Endometrial microvascular endothelial cells (primary cell): Measurements from ENCODE around the gene PRKRIP1. TPM values are rescaled to one million over a fixed set of nuclear protein-coding genes. Genes with fewer than 3 reads are reported as not detected.
"Not testable (repeated sequence)": the region's sequence is repeated elsewhere in the genome, so short reads cannot be mapped to it uniquely, and the experiment has no call there.

Source experiments
- in situ Hi-C: cut with HindIII; loops from 2 replicates; pipeline ENCODE4 v1.10.0; 2017; ENCODE audit warnings: low sequenced_read_pairs, low pct_unique_long_range_greater_than_20kb; ENCODE audit errors: inconsistent ontology term
- total RNA-seq: library from RNA; depleted of rRNA; stranded (reverse); fragments of >200 nt; gene quantifications from one replicate; pipeline ENCODE4 v1.2.3, GENCODE V29; 2015; ENCODE audit errors: inconsistent ontology term

The PRKRIP1 gene, protein sequence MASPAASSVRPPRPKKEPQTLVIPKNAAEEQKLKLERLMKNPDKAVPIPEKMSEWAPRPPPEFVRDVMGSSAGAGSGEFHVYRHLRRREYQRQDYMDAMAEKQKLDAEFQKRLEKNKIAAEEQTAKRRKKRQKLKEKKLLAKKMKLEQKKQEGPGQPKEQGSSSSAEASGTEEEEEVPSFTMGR
- 5.6 TPM for total RNA-seq

DNA sequence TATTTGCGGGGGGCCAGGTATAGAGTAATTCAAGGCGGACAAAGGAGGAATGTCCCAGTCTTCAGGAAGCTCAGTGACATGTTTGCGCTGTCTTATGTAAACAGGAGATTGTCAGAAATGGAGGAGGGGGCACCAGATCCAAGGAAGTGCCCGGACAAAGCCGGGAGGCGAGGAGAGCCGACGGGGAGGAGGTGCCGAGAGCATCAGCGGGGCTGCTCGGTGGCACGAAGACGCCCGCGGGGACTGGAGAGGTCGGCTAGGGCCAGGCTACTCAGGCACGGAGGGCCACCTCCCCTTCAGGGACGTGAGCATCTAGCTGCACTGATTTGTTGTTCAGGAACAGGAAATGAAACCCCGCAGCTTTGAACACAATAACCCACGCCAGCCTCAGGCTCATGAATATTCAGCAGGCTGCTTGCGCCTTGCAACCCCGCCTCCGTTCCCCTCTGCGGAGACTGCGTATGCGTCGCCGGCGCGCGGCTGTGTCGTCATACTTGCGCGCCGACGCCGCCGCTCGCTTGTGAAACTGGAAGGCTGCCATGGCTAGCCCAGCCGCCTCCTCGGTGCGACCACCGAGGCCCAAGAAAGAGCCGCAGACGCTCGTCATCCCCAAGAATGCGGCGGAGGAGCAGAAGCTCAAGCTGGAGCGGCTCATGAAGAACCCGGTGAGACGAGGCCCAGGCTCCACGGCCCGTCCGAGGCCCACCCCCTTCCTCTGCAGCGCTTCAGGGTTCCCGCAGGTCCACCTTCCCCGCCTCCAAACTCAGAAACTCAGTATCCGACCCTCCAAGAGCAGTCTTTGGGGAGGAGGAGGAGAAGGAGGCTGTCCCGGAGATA lies at the start of gene PRKRIP1:
Gene PRKRIP1, plus strand, starts transcription at position 491 of the 837 bp plus-strand sequence. Its CDS starts 49 bp downstream, at position 540.
- in situ Hi-C loops = no loop called here

GRCh38 chr7:102346983-102347382 lies 49.2 kb upstream of the PRKRIP1 start:
- in situ Hi-C loops = not testable (repeated sequence)

DNA sequence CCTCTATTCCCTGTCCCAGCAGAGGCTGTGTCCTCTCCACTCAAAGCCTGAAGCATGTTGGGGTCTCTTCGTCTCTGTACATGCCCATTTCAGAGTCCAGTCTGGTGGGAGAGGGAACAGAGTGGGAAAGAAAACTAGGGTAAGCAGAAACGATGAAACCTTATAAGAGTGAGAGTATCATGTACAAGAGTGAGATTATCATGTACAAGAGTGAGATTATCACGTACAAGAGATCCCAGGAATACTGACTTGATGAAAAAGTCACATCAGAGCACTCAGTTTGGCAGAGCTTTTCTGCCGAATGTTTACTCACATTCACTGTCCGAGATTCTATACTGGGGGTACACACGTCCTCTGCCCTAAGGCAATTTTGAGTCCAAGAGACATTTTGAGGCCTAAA lies 39.8 kb upstream of the PRKRIP1 start, which contains the start of gene SPDYE6:
Gene SPDYE6, minus strand, starts transcription at position 101 of the 400 bp plus-strand sequence. CDS start 421 bp downstream, outside the sequence.
- in situ Hi-C loops = not testable (repeated sequence)

DNA sequence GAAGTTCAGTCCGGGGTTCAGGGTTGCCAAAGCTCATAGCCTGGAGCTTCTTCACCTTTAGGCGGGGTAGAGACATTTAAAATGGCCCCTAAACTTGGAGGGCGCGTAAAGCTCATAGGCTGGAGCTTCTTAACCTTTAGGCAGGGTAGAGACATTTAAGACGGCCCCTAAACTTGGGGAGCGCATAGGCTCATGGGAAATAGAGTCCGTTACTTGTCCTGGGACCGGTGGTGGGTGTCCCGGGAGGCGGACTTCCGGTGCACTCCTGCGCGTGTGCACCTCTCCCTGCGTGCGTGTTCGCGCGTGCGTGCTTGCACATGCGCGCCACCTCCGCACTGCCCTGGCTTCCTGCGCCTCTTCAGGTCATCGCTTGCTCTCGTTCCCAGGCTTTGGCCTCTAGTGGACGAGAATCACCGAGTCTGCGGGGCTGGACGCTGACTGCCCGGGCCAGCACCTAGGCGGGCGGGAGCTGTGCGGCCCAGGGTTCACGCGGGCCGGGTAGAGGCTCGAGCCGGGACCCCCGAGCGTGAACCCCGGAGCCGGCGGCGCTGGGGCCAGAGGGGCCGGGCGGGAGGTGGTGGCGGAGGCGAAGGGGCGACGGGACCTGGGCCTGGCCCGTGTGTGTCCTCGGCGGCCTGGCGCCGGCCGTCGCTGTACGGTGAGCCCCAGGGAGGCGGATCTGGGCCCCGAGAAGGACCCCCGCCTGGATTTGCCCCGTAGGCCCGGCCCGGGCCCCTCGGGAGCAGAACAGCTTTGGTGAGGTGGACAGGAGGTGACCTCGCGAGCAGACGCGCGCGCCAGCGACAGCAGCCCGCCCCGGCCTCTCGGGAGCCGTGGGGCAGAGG lies 32.4 kb upstream of the PRKRIP1 start:
- in situ Hi-C loops = not testable (repeated sequence)

GRCh38 chr7:102364394-102364886 lies 31.7 kb upstream of the PRKRIP1 start:
- in situ Hi-C loops = not testable (repeated sequence)

DNA sequence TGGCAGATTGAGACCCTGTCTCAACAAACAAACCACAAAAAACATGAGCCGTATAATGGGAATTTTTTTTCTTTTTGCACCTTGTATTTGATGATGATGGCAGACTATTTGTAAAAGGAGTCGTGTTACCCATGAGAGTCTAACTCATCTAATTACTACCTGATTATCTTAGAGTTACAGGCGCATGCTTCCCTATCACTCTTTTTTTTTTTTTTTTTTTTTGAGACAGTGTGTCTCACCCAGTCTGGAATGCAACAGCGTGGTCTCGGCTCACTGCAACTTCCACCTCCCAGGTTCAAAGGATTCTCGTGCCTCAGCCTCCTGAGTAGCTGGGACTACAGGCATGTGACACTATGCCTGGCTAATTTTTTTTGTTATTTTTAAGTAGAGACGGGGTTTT lies 30.8 kb upstream of the PRKRIP1 start:
- in situ Hi-C loops = not testable (repeated sequence)

DNA sequence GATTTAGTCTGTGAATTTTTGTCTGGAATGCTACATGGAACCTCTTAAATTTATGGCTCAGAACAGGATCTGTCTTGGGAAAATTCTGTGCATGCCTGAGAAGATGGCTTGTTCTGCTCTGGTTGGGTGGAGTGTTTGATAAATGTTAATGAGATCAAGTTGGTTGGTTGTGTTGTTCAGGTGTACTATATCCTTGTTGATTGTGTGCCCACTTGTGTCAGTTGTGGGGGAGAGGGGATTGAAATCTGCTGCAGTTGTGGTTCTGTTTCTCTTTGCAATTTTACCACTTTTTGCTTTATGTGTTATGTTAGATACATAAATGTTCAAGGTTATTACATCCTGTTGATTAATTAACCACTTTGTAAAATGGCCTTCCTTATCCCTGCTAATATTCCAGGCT lies 26.1 kb upstream of the PRKRIP1 start:
- in situ Hi-C loops = not testable (repeated sequence)

GRCh38 chr7:102372796-102373195 lies 23.4 kb upstream of the PRKRIP1 start:
- in situ Hi-C loops = not testable (repeated sequence)

- in situ Hi-C loops = no loop called here
Measured at GRCh38 chr7:102376964-102377466, 19.1 kb upstream of the PRKRIP1 start.

DNA sequence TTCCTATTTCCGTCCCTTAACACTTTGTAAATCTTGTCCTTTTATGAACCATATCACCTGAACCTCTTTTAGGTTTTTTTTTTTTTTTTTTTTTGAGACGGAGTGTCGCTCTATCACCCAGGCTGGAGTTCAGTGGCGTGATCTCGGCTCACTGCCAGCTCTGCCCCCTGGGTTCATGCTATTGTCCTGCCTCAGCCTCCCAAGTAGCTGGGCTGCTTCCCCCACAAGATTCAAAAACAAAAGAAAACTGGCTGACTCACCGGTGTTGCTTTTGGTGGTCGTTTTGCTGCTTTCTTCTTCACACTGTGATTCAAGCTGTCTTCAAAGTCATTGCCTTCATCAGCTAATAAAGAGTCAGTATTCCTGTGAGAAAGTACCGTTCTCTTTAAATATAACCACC lies 15.3 kb upstream of the PRKRIP1 start:
- in situ Hi-C loops = not testable (repeated sequence)

DNA sequence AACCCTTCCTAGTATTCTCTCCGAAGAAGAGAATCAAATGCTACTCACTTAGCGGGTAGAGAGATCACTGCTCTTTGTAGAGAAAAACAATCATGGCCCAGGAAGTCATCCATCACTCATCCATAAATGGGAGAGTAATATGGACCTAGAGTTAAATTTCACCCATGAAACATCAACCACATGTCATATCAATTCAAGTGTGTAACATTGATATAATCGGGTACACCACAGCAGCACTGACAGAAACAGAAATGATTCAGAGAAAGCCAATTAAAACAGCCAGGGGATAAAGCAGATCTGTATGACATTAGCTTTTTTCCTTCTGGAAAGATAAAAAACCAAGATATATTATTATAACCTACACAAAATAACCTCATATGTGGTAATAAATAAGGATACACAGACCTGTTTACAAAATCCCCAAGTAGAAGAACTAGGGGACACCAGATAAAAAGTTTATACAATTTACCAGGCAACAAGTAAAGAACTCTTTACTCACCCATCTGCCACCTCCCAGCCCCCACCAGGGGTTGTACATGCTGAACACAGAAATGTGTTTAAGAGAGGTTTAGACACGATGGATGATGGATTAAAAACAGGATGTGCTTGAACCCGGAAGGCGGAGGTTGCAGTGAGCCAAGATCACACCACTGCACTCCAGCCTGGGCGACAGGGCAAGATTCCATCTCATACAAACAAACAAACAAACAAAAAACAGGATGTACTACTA lies 14.3 kb upstream of the PRKRIP1 start:
- in situ Hi-C loops = not testable (repeated sequence)

DNA sequence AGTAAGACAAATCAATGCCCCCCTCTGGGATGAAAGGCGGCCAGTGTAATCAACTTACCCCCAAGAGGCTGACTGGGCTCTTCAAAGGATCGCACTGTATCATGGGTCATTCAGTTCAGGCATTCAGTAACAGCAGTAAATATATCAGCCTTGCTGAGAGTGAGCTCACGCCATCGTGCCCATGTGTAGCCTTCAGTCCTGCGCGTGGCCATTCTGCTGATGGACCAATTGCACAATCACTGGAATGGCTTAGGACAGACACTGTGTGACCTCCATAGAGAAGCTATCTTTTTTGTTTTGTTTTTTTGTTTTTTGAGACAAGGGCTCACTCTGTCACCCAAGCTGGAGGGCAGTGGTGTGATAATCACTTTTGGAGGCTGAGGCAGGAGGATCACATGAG lies 9.1 kb upstream of the PRKRIP1 start:
- in situ Hi-C loops = no loop called here

GRCh38 chr7:102389810-102390209 lies 6.4 kb upstream of the PRKRIP1 start:
- in situ Hi-C loops = no loop called here

- in situ Hi-C loops = no loop called here
Measured at GRCh38 chr7:102390697-102391484, 5.3 kb upstream of the PRKRIP1 start.

DNA sequence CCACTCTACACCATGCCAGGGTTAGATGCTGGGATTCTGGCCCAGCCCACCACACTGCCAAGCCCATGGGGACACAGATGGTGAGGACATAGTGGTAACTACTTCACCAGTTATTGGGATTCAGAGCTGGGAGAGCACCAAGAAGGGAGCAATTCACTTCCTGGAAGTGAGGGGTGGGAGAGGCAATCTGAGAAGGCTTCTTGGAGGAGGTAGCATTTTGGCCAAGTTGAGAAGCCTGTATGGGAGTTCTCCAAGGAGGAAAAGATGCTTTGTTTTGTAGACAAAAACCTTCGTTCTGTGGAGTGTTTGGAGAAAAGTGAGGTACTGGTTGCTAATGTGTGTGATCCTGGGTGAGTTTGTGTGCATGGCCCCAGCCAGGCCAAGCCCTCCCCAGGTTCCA lies 3.8 kb upstream of the PRKRIP1 start:
- in situ Hi-C loops = no loop called here

DNA sequence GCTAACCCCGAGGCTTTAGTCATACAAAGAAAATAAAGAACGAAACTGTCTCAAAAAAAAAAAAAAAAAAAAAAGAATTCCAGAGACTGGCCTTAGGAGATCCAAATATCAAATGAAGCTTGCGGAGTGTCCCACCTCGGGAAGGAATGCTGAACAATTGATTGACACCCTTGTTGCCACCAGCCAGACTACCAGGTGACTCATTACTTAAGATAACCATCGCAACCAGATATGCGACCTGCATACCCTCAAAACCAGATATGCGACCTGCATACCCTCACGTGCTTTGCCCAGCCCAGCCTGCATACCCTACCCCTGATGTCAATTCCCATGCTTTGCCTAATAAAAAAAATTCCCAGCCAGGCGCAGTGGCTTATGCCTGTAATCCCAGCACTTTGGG lies 2.7 kb upstream of the PRKRIP1 start:
- in situ Hi-C loops = no loop called here

DNA sequence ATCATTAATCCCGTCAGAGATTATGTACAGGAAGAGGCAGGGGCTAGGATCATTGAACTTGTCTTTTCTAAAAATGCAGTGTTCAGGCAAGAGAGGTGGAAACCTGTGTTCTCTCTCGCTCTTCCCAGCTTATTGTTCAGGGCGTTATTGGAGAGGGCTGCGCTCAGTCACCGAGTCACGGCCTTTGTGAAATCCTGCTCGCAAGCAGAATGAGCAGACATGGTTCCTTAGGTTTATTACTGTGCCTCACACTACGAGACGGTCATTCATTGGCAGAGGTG lies 631 bp upstream of the PRKRIP1 start:
- in situ Hi-C loops = no loop called here

DNA sequence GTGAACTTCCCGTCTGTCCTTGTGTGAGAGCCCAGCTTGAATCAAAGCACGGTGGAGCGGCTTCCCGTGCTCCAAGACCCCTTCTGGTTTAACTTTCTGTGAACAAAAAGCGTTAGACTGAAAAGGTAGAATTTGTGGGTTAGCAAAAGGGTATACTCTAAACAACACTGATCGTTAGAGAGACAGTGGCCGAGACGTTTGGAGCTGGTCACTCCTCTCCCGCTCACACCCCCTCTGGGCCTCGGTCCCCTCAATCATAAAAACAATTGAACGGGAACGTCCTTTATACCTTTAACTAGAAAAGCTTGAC lies 502 bp downstream of the PRKRIP1 start:
- in situ Hi-C loops = no loop called here
